PC-9 (cell line): Measurements from ENCODE around the gene LCE3D.

Experiments
- EZH2 ChIP-seq: fragments of 200-600 bp; sonication (generic); IDR thresholded peaks from 2 replicates; pipeline ENCODE4 v1.8.0; 2017; ENCODE audit warnings: antibody characterized with exemption, low read depth
- TF ChIP-seq, protein P1 (sequence below): fragments of 200-600 bp; sonication (generic); conservative IDR thresholded peaks from 2 replicates; pipeline ENCODE4 v1.6.1; 2017; ENCODE audit warnings: mixed run types, antibody characterized with exemption, mild to moderate bottlenecking, moderate library complexity

DNA sequence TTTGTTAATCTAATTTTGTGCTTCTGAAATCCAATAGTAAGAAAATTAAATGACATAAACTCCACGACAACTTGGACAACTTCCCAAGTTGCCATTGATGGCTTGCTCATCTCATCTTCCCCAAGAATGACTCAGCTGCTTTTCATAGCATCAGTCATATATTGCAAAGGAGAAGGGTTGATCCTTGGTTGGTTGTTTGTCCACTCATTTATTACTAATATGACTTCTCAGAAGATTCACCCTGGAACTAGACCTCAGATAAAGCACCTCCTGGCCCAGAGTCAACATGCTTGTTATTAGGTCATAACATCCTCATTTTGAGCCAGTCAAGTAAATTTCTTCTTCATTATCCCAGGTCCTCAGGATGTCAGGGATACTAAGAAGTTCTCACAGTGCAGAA, 2.3 kb upstream of the LCE3D start:
- TF ChIP-seq, protein P1, sequence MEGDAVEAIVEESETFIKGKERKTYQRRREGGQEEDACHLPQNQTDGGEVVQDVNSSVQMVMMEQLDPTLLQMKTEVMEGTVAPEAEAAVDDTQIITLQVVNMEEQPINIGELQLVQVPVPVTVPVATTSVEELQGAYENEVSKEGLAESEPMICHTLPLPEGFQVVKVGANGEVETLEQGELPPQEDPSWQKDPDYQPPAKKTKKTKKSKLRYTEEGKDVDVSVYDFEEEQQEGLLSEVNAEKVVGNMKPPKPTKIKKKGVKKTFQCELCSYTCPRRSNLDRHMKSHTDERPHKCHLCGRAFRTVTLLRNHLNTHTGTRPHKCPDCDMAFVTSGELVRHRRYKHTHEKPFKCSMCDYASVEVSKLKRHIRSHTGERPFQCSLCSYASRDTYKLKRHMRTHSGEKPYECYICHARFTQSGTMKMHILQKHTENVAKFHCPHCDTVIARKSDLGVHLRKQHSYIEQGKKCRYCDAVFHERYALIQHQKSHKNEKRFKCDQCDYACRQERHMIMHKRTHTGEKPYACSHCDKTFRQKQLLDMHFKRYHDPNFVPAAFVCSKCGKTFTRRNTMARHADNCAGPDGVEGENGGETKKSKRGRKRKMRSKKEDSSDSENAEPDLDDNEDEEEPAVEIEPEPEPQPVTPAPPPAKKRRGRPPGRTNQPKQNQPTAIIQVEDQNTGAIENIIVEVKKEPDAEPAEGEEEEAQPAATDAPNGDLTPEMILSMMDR = no peak
- no peak for TF ChIP-seq EZH2
